ENCODE results near the gene SLC22A5.

GRCh38 chr5:132417010-132417439 lies 47.5 kb downstream of the SLC22A5 start:
- TF ChIP-seq CTCF (IDR thresholded peaks at IDR 0.05; ENCODE audit: low read length) (no peak), EZH2 (optimal IDR thresholded peaks at IDR 0.05; ENCODE audit: low read depth, low read length) (no peak), EZH2phosphoT487 (IDR thresholded peaks at IDR 0.05; ENCODE audit: low read length) (no peak)

Data from MM.1S (cell line).